IMR-90 (cell line): ENCODE results near the gene CCDC38. TPM values are rescaled to one million over a fixed set of nuclear protein-coding genes. Genes with fewer than 3 reads are reported as not detected.

Experiments used
- ATAC-seq: fragments of 200-7000 bp; cut with Tn5 transposase; 2 replicates; pipeline ENCODE4 v1.9.1; 2020; ENCODE audit warnings: low read depth, mild to moderate bottlenecking, moderate library complexity
- BruUV-seq: library from RNA; stranded (reverse); fragments of 400-500 nt; replicated peaks from 2 replicates; lab custom pipeline; 2021; lab: Mats Ljungman, UMichigan
- CTCF ChIA-PET: fragments of 300-600 bp; formaldehyde crosslinking; extraction: SDS; loops from one replicate; lab custom pipeline; 2021; ENCODE audit warnings: antibody characterized with exemption; lab: Yijun Ruan, JAX
- POLR2A ChIA-PET: fragments of 300-600 bp; sonication (Branson Sonifier 250); formaldehyde crosslinking; loops from one replicate; lab custom pipeline; 2022; ENCODE audit warnings: antibody characterized with exemption; ENCODE audit not compliant: unreplicated experiment; lab: Charles Lee
- DNase-seq: peaks from one replicate; pipeline ENCODE4 v3.0.0; 2013
- H2AFZ ChIP-seq: replicated peaks from 2 replicates; pipeline ENCODE3; 2013; ENCODE audit warnings: low read length, mild to moderate bottlenecking; ENCODE audit not compliant: poor library complexity
- H2AK5ac ChIP-seq: 2 replicates; pipeline ENCODE4 v1.6.1; 2013; ENCODE audit warnings: low read depth, low read length, inconsistent platforms
- H2AK9ac ChIP-seq: replicated peaks from 2 replicates; pipeline ENCODE3; 2013; ENCODE audit warnings: mild to moderate bottlenecking, low read depth, low read length, moderate library complexity; ENCODE audit not compliant: poor library complexity
- H2BK120ac ChIP-seq: 2 replicates; pipeline ENCODE4 v1.6.1; 2013; ENCODE audit warnings: low read depth, low read length, inconsistent platforms
- H2BK15ac ChIP-seq: 3 replicates; pipeline ENCODE4 v1.6.1; 2013; ENCODE audit warnings: low read depth, low read length, inconsistent platforms
- H2BK20ac ChIP-seq: 2 replicates; pipeline ENCODE4 v1.6.1; 2013; ENCODE audit warnings: low read depth, mild to moderate bottlenecking, inconsistent platforms, low read length, moderate library complexity
- H2BK5ac ChIP-seq: 2 replicates; pipeline ENCODE4 v1.6.1; 2013; ENCODE audit warnings: mild to moderate bottlenecking, low read depth, low read length, inconsistent platforms; ENCODE audit not compliant: poor library complexity, severe bottlenecking
- H3K14ac ChIP-seq: replicated peaks from 2 replicates; pipeline ENCODE4 v1.6.1; 2013; ENCODE audit warnings: low read depth, low read length, inconsistent platforms
- H3K18ac ChIP-seq: 2 replicates; pipeline ENCODE4 v1.6.1; 2013; ENCODE audit warnings: low read depth, low read length, control low read depth
- H3K23ac ChIP-seq: 2 replicates; pipeline ENCODE4 v1.6.1; 2013; ENCODE audit warnings: low read depth, low read length, inconsistent platforms
- H3K27ac ChIP-seq: 2 replicates; pipeline ENCODE4 v1.5.1; 2013; ENCODE audit warnings: mild to moderate bottlenecking, control low read depth, low read length; ENCODE audit not compliant: insufficient read depth
- H3K27me3 ChIP-seq: 2 replicates; pipeline ENCODE4 v1.6.1; 2013; ENCODE audit warnings: low read length; ENCODE audit not compliant: control insufficient read depth, insufficient read depth
- H3K36me3 ChIP-seq: 2 replicates; pipeline ENCODE4 v1.6.1; 2013; ENCODE audit warnings: low read length, mixed read lengths; ENCODE audit not compliant: control insufficient read depth, insufficient read depth
- H3K4ac ChIP-seq: 2 replicates; pipeline ENCODE4 v1.6.1; 2013; ENCODE audit warnings: low read depth, low read length, inconsistent platforms
- H3K4me1 ChIP-seq: 2 replicates; pipeline ENCODE4 v1.6.1; 2013; ENCODE audit warnings: low read length, mixed read lengths; ENCODE audit not compliant: control insufficient read depth, insufficient read depth
- H3K4me2 ChIP-seq: 2 replicates; pipeline ENCODE4 v1.6.1; 2013; ENCODE audit warnings: low read depth, mild to moderate bottlenecking, control low read depth, low read length, moderate library complexity
- H3K4me3 ChIP-seq: 2 replicates; pipeline ENCODE4 v1.5.1; 2013; ENCODE audit warnings: low read depth, mild to moderate bottlenecking, control low read depth, low read length, moderate library complexity; ENCODE audit not compliant: insufficient read depth
- H3K56ac ChIP-seq: 2 replicates; pipeline ENCODE4 v1.6.1; 2013; ENCODE audit warnings: low read length, inconsistent platforms; ENCODE audit not compliant: insufficient read depth; ENCODE audit errors: extremely low read depth
- H3K79me1 ChIP-seq, 2 experiments: 2 replicates each; pipeline ENCODE4 v1.6.1; 2013; ENCODE audit warnings: low read length in 2 of 2, inconsistent platforms in 1 of 2, low read depth in 1 of 2
- H3K9ac ChIP-seq: 2 replicates; pipeline ENCODE4 v1.6.1; 2013; ENCODE audit warnings: low read depth, low read length, control low read depth
- H3K9me1 ChIP-seq: 2 replicates; pipeline ENCODE4 v1.6.1; 2013; ENCODE audit warnings: low read length, inconsistent platforms; ENCODE audit not compliant: insufficient read depth
- H3K9me3 ChIP-seq: 2 replicates; pipeline ENCODE4 v1.6.1; 2013; ENCODE audit warnings: low read length; ENCODE audit not compliant: control insufficient read depth, insufficient read depth
- H4K20me1 ChIP-seq: 2 replicates; pipeline ENCODE4 v1.6.1; 2013; ENCODE audit warnings: low read length, inconsistent platforms; ENCODE audit not compliant: insufficient read depth
- H4K5ac ChIP-seq: 2 replicates; pipeline ENCODE4 v1.6.1; 2013; ENCODE audit warnings: mild to moderate bottlenecking, low read depth, low read length, control low read depth
- H4K8ac ChIP-seq, 2 experiments: 2 replicates each; pipeline ENCODE4 v1.6.1; 2013; ENCODE audit warnings: low read depth in 2 of 2, low read length in 2 of 2, control low read depth in 1 of 2, inconsistent platforms in 1 of 2
- H4K91ac ChIP-seq: 2 replicates; pipeline ENCODE4 v1.6.1; 2013; ENCODE audit warnings: low read depth, low read length, inconsistent platforms; ENCODE audit not compliant: insufficient read depth
- BHLHE40 ChIP-seq: fragments of 150-350 bp; IDR thresholded peaks from 2 replicates; pipeline ENCODE4 v1.6.1; 2016; ENCODE audit warnings: mild to moderate bottlenecking, low read depth, low read length
- CEBPB ChIP-seq: IDR thresholded peaks from 2 replicates; pipeline ENCODE4 v1.6.1; 2012; ENCODE audit warnings: low read depth, low read length, improper control_type of control experiment
- CHD1 ChIP-seq: IDR thresholded peaks from 2 replicates; pipeline ENCODE4 v1.6.1; 2012; ENCODE audit warnings: low read depth, low read length, improper control_type of control experiment
- FOS ChIP-seq: fragments of 150-350 bp; IDR thresholded peaks from 2 replicates; pipeline ENCODE4 v1.6.1; 2016; ENCODE audit warnings: low read depth, low read length
- MAFK ChIP-seq: IDR thresholded peaks from 2 replicates; pipeline ENCODE4 v1.6.1; 2012; ENCODE audit warnings: low read depth, low read length, improper control_type of control experiment
- MAZ ChIP-seq: IDR thresholded peaks from 2 replicates; pipeline ENCODE4 v1.6.1; 2012; ENCODE audit warnings: low read depth, mild to moderate bottlenecking, low read length, improper control_type of control experiment, moderate library complexity, borderline replicate concordance
- MXI1 ChIP-seq: IDR thresholded peaks from 2 replicates; pipeline ENCODE4 v1.6.1; 2012; ENCODE audit warnings: low read depth, mild to moderate bottlenecking, low read length, moderate library complexity, borderline replicate concordance
- NFE2L2 ChIP-seq: fragments of 150-350 bp; IDR thresholded peaks from 2 replicates; pipeline ENCODE4 v1.6.1; 2016; ENCODE audit warnings: low read depth, mild to moderate bottlenecking, low read length
- POLR2A ChIP-seq: IDR thresholded peaks from 2 replicates; pipeline ENCODE4 v1.6.1; 2012; ENCODE audit warnings: mild to moderate bottlenecking, low read depth, low read length
- RAD21 ChIP-seq: IDR thresholded peaks from 2 replicates; pipeline ENCODE4 v1.6.1; 2012; ENCODE audit warnings: low read length, improper control_type of control experiment
- RCOR1 ChIP-seq: IDR thresholded peaks from 2 replicates; pipeline ENCODE4 v1.6.1; 2012; ENCODE audit warnings: mild to moderate bottlenecking, low read length, improper control_type of control experiment; ENCODE audit not compliant: insufficient replicate concordance
- RFX5 ChIP-seq: IDR thresholded peaks from 2 replicates; pipeline ENCODE4 v1.8.0; 2012; ENCODE audit warnings: low read depth, mild to moderate bottlenecking, low read length, moderate library complexity
- SMC3 ChIP-seq: fragments of 150-350 bp; IDR thresholded peaks from 2 replicates; pipeline ENCODE4 v1.6.1; 2016; ENCODE audit warnings: low read depth, mild to moderate bottlenecking, antibody characterized with exemption, low read length, moderate library complexity
- WGBS, 2 experiments: methylation state at CpG; one replicate each; pipeline versions ENCODE4 v1.1.5 to v1.1.7; 2013; ENCODE audit warnings: missing lambda C conversion rate in 2 of 2; ENCODE audit not compliant: insufficient read length in 1 of 2; ENCODE audit errors: extremely low coverage in 2 of 2; 5-methylcytosine and 5-hydroxymethylcytosine counted together
- dilution Hi-C: fragments of 300-500 bp; cut with HindIII; formaldehyde crosslinking; loops from one replicate; pipeline ENCODE4 v1.14.3; 2018; ENCODE audit warnings: low sequenced_read_pairs; ENCODE audit not compliant: unreplicated experiment
- in situ Hi-C: fragments of 300-500 bp; cut with MboI; formaldehyde crosslinking; loops from 3 replicates; pipeline ENCODE4 v1.14.3; 2019; ENCODE audit warnings: low sequenced_read_pairs, inconsistent platforms, mixed read lengths
- intact Hi-C: fragments of 100-400 bp; cut with micrococcal nuclease; formaldehyde crosslinking; loops from 2 replicates; pipeline ENCODE4 v1.10.0; 2022
- polyA plus RNA-seq, 3 experiments: library from polyadenylated mRNA; depleted of rRNA; stranded (reverse); fragments of >200 nt; gene quantifications; 2 replicates each; pipeline ENCODE4 v1.2.3, GENCODE V29; 2012; ENCODE audit warnings: low replicate concordance in 1 of 3
- total RNA-seq: library from RNA; depleted of rRNA; stranded (reverse); fragments of >200 nt; gene quantifications from 2 replicates; pipeline ENCODE4 v1.2.3, GENCODE V29; 2012
- TF ChIP-seq, protein P1 (sequence below): fragments of 150-350 bp; IDR thresholded peaks from 2 replicates; pipeline ENCODE4 v1.6.1; 2017; ENCODE audit warnings: mild to moderate bottlenecking, antibody characterized with exemption, low read length, low read depth
- TF ChIP-seq, protein P2 (sequence below): conservative IDR thresholded peaks from 2 replicates; pipeline ENCODE4 v1.5.1; 2012; ENCODE audit warnings: mild to moderate bottlenecking, low read depth, low read length, improper control_type of control experiment
- TF ChIP-seq, protein P3 (sequence below): fragments of 150-350 bp; IDR thresholded peaks from 2 replicates; pipeline ENCODE4 v1.6.1; 2016; ENCODE audit warnings: low read depth, mild to moderate bottlenecking, low read length, moderate library complexity, borderline replicate concordance

The CCDC38 gene
- total and polyA plus RNA-seq, 2 of the 4 experiments (the other 2 are of a cell fraction): not detected

DNA sequence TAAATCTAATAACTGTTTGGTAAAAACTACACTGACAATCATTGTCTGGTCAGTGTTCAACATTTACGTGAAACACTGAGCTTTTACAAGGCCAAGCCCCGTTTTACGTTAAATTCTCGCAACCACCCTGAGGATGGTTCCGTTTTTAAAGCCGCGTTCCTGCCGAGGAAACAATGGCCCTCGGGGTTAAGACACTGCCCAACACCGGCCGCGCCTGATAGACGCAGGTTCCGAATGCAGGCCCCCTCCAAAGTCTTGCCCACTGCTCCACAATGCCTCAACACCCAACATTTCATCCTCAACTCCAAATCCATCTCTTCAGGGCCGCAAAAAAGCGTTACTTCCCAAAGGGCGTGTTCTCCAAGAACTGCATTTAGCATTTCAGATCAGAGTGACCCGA, 84.6 kb downstream of the CCDC38 start:
- in situ Hi-C loops: no loop called here
- no peak overlapping the region for H3K56ac ChIP-seq
- H2AK9ac ChIP-seq: no peak overlapping the region
- no TSS peak for BruUV-seq
- no peak overlapping the region for H2BK120ac ChIP-seq
- ChIA-PET CTCF (no interaction called here), POLR2A (no interaction called here)
- no peak overlapping the region for H3K9ac ChIP-seq
- H3K4ac ChIP-seq: no peak overlapping the region
- H3K36me3 ChIP-seq: peaks cover 1% of the 10 kb centered on the region; the same call in 1 of the 2 replicates
- no peak overlapping the region for H3K4me2 ChIP-seq
- no peak overlapping the region for H3K18ac ChIP-seq
- peaks cover 2% of the 10 kb centered on the region; the same call in 1 of the 2 replicates for H3K27me3 ChIP-seq
- no peak overlapping the region for H4K5ac ChIP-seq
- dilution Hi-C loops: no loop called here
- H3K23ac ChIP-seq: no peak overlapping the region
- H3K9me3 ChIP-seq: no peaks in the 10 kb centered on the region
- H2AK5ac ChIP-seq: no peak overlapping the region
- peak overlapping the region in 1 of 2 experiments; percentile 55; a peak in 2 of 4 replicates for H4K8ac ChIP-seq
- ATAC-seq: no peak
- H2BK20ac ChIP-seq: no peak overlapping the region
- H4K20me1 ChIP-seq: peaks cover 4% of the 10 kb centered on the region; the same call in 1 of the 2 replicates
- peaks cover 1% of the 10 kb centered on the region for H3K4me1 ChIP-seq
- H3K14ac ChIP-seq: no peak overlapping the region
- H3K79me1 ChIP-seq: peaks cover 4 to 34% of the 10 kb centered on the region in 2 experiments; a peak in 3 of 4 replicates
- TF ChIP-seq, protein P1, sequence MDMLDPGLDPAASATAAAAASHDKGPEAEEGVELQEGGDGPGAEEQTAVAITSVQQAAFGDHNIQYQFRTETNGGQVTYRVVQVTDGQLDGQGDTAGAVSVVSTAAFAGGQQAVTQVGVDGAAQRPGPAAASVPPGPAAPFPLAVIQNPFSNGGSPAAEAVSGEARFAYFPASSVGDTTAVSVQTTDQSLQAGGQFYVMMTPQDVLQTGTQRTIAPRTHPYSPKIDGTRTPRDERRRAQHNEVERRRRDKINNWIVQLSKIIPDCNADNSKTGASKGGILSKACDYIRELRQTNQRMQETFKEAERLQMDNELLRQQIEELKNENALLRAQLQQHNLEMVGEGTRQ: no peak
- TF ChIP-seq MAZ (no peak), MAFK (no peak), FOS (no peak), CHD1 (no peak), CEBPB (no peak), RAD21 (no peak), RFX5 (no peak), NFE2L2 (no peak), RCOR1 (no peak), BHLHE40 (no peak), POLR2A (no peak), MXI1 (no peak), SMC3 (no peak)
- TF ChIP-seq, protein P2, sequence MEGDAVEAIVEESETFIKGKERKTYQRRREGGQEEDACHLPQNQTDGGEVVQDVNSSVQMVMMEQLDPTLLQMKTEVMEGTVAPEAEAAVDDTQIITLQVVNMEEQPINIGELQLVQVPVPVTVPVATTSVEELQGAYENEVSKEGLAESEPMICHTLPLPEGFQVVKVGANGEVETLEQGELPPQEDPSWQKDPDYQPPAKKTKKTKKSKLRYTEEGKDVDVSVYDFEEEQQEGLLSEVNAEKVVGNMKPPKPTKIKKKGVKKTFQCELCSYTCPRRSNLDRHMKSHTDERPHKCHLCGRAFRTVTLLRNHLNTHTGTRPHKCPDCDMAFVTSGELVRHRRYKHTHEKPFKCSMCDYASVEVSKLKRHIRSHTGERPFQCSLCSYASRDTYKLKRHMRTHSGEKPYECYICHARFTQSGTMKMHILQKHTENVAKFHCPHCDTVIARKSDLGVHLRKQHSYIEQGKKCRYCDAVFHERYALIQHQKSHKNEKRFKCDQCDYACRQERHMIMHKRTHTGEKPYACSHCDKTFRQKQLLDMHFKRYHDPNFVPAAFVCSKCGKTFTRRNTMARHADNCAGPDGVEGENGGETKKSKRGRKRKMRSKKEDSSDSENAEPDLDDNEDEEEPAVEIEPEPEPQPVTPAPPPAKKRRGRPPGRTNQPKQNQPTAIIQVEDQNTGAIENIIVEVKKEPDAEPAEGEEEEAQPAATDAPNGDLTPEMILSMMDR: no peak
- TF ChIP-seq, protein P3, sequence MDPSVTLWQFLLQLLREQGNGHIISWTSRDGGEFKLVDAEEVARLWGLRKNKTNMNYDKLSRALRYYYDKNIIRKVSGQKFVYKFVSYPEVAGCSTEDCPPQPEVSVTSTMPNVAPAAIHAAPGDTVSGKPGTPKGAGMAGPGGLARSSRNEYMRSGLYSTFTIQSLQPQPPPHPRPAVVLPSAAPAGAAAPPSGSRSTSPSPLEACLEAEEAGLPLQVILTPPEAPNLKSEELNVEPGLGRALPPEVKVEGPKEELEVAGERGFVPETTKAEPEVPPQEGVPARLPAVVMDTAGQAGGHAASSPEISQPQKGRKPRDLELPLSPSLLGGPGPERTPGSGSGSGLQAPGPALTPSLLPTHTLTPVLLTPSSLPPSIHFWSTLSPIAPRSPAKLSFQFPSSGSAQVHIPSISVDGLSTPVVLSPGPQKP: no peak
- no peak for DNase-seq
- no peaks in the 10 kb centered on the region for H3K9me1 ChIP-seq
- H2BK5ac ChIP-seq: no peak overlapping the region
- 69% methylated on average over 7 of the region's 18 CpGs; no CpG with 5 or more reads in 1 of the 2 experiments for WGBS, 2 experiments
- intact Hi-C loops: no loop called here
- H2BK15ac ChIP-seq: no peak overlapping the region
- H3K4me3 ChIP-seq: no peak overlapping the region
- H3K27ac ChIP-seq: no peak overlapping the region
- peak overlapping the region; percentile 96 for H2AFZ ChIP-seq
- no peak overlapping the region for H4K91ac ChIP-seq
